ENCODE results near the gene NMRAL1.

The NMRAL1 gene

DNA sequence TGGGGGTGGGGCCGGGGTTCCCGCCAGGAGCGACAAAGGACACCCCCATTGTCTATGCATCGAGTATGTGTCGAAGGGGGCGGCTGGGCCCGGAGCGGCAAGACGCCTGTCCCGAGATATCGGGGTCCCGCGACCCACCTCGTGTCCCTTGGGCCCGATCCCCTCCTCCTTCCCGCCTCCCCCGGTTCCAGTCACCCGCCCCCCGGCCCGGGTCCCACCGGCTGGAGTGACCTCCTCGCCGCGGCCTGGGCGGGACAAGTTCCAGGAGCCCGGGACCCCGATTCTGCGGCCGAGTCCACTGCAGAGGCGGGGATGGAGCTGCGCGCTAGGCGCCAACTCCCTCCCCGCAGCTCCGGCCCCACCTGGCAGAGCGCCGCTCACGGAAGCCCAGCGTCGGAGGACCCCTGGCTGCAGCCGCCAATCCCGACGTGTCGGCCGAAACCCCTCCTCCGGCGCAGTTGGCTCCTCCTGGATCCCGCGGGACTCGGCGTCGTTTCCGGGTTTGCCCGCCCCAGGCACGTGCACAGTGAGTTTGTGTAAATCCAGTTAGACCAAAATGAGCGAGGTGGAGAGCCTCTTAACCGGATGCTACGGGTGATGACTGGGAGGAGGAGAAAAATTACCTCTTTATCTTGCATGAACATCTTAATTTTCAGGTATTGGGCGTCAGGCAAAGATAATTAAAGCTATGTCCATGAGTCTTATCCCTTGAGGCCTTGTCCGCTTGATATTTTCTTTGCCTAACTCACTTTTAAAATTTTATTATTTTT is at the start of gene NMRAL1:
Gene NMRAL1, minus strand, starts transcription at position 434 of the 770 bp plus-strand sequence. CDS start 493 bp downstream, outside the sequence.
- DNase-seq (peak; percentile 93), ATAC-seq (peak; percentile 70)

- no peak for ATAC-seq
Observed at GRCh38 chr16:4523686-4524085, 49.3 kb upstream of the NMRAL1 start.

GRCh38 chr16:4522051-4522581 is 47.7 kb upstream of the NMRAL1 start:
- ATAC-seq: no peak
- DNase-seq: no peak

More at GRCh38 chr16:4523686-4524085, 49.3 kb upstream of the NMRAL1 start:
- no peak for DNase-seq

DNA sequence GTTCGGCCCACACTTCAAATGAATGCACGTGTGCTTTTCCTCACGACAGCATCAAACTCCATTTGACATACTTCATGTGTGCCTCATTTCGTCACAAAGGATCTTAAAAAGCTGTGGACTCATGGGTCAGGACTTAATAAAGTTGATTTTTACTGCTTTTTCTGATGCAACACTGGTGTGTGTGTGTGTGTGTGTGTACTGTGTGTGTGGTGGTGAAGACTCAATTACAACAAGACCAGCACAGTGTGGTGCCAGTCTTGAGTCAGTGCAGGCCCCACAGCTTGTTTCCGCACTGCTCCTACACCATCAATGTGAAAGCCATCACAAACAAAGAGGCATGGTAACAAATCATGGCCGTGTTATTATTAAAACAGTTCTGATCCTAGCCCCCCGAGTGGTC is 46.5 kb upstream of the NMRAL1 start:
- no peak for ATAC-seq
- DNase-seq: no peak

- no peak for ATAC-seq
Observed at GRCh38 chr16:4519274-4520058, 45.0 kb upstream of the NMRAL1 start.

DNA sequence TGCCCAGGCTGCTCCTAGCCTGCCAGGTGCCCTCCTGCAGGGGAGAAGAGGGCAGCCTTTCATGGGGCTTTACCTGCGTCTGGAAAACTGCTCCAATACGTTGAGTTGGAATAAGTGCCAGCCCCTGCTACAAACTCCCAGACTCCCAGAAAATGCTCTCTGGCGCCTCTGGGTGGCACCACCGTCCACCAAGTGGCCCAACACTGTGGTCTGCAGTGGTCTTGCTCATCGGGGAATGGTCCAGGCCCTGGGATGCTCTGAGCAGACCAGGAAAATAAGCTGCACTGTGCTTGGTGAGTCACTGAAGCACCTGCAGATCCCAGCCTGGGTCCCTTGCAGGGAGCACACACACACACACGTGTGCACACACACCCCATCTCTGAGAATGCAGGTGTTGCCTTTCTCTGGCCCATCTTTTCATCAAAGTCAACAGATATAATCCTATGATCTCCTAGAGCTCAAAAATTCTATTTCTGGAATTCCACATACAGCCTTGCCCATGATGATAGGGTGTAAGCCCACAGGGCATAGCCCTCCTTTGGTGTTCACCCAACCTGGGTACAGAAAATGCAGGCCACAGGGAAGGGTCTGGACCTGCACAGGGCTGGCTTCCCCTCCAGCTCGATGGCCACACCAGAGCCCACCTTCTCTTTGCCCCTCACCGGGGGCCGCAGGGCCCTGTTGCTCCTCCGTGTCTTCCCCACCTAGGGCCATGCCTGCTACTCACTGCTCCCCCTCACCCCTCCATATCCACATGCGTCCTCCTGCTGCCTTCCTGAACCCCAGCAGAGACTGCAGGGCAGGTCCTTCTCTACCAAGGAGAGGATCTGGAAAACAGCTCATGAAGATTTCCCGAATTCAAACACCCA is 43.6 kb upstream of the NMRAL1 start:
- DNase-seq (peak; percentile 27), ATAC-seq (no peak)

More at GRCh38 chr16:4519274-4520058, 45.0 kb upstream of the NMRAL1 start:
- DNase-seq: no peak

- DNase-seq: no peak
- peak; percentile 62 for ATAC-seq
Observed at GRCh38 chr16:4515611-4516233, 41.3 kb upstream of the NMRAL1 start.

DNA sequence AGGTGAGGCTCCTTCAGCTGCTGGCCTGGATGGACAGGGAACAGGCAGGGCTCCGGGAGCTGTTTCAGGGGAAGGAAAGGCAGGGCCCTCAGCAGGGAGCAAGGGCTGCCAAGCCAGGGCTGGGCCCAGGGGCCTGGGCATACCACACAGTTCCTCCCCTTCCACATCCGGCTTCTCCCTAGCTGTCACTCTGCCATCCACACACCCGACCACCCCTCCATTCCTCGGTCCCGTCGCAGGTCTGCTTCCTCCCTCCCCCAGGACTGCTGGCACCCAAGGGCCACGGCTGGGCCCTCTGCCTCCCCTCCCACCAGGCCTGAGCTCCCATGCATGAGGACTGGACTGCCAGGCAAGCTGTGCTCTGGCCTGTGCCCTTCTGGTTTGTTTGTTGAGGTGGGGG is 40.2 kb upstream of the NMRAL1 start:
- ATAC-seq (no peak), DNase-seq (no peak)

GRCh38 chr16:4513881-4514280 is 39.5 kb upstream of the NMRAL1 start:
- no peak for ATAC-seq

DNA sequence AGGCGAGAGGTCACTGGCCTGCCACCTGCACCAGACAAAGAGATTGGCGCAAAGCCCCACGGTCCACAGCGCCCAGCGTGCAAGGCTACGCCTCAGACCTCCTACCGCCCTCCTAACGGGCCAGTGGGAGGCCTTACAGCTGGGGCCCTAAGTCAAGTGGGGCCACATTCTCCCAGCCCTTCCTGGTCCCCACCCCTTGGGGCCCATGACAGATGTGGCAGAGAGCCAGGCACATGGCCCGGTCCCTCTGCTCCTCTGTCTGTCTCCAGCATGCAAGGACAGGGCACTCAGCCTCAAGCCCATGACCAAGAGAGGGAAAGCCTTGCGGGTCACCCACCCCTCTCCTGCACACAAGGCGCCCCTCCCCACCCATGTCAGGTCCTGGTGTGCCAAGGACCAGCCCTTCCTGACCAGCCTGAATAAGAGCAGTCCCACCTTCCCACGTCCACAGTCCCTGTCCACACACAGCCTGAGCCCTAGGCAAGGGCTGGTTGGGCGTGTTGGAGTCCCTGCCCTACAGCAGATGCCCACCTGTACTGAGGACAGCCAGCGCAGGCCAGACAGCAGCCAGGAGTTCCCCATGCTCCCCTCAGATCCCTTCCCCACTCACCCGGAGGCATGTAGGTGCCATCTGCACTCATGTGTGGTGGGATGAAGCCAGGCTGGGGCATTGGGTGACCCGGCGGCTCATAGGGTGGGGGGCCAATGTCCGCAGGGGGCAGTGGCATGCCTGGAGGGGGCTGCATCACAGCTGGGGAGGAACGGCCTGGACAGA is 38.8 kb upstream of the NMRAL1 start:
- ATAC-seq (no peak), DNase-seq (no peak)

More at GRCh38 chr16:4513881-4514280, 39.5 kb upstream of the NMRAL1 start:
- no peak for DNase-seq

DNA sequence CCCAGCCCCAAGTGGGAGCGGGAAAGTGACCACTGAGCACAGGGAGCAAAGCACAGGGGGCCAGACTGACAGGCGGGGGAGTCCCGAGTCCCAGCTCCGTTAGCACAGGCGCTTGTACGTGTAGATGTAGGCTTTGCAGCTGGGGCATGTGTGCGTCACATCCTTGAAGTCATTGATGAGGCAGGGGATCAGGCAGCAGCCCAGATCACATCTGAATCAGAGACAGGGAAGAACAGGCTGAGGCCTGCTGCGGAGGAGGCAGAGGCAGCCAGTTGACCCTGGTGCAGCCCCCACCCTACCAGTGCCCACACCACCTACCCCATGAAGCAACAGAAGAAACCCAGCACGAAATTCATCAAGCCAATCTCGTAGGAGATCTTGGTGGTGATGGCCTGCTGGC is 38.0 kb upstream of the NMRAL1 start:
- no peak for ATAC-seq
- DNase-seq: no peak

DNA sequence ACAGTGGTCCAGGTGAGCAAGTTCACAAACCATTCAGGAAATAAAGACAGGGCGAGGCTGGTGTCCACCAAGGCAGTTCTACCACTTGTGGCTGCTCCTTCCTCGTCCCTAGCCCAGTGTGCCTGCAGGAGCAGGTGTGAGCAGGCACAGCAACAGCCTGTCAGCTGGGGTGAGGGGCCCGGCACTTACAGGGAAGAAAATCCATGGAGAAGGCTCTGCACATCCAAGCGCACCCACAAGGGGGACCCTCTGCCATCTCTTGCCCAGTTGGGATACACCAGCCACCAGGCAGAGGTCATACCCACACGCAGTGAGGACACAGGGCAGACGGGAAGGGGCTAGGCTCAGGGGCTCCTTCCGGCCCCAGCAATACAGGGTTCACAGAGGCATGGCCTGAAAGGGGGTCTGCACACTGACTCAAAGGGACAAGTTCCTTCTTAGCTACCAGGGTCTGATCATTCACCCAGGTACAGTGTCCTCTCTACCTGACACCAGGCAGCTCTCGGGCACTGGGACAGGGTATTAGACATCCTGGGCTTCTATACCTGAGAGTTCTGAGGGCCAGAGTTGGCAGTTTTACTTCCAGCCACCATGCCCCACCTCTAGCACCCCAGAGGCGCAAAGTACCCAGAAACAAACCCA is 37.1 kb upstream of the NMRAL1 start:
- no peak for ATAC-seq
- peak; percentile 30 for DNase-seq

GRCh38 chr16:4510747-4511426 is 36.5 kb upstream of the NMRAL1 start:
- DNase-seq: no peak
- no peak for ATAC-seq

DNA sequence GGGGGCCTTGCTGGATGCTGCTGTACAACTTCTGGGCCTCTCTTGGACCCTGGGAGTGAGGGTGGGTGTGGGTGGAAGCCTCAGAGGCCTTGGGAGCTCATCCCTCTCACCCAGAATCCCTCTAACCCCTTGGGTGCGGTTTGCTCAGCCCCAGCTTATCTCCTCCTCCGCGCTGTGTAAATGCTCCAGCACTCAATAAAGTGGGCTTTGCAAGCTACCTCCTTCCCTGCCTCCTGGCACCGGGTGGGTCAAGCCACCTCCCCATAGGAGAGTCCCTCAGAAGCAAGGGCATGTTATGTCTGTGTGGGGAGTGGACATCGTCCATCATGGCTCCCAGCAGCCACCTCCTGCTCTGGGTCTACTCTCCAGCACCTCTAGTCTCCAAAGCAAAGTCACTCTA is 35.7 kb upstream of the NMRAL1 start:
- ATAC-seq (no peak), DNase-seq (no peak)

DNA sequence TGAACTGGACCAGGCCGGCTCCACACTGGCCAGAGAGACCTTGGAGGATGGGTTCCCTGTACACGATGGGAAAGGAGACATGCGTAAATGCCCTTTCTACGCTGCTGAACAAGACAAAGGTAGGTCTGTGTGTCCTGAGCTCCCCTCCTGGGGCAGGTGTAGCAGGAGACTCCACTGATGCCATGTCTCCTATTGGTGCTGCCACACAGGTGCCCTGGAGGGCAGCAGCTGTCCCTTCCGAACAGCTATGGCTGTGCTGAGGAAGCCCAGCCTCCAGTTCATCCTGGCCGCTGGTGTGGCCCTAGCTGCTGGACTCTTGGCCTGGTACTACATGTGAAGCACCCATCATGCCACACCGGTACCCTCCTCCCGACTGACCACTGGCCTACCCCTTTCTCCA is 35.0 kb upstream of the NMRAL1 start:
- ATAC-seq (no peak), DNase-seq (no peak)

- no peak for ATAC-seq
- DNase-seq: no peak
Observed at GRCh38 chr16:4508806-4509205, 34.4 kb upstream of the NMRAL1 start.

DNA sequence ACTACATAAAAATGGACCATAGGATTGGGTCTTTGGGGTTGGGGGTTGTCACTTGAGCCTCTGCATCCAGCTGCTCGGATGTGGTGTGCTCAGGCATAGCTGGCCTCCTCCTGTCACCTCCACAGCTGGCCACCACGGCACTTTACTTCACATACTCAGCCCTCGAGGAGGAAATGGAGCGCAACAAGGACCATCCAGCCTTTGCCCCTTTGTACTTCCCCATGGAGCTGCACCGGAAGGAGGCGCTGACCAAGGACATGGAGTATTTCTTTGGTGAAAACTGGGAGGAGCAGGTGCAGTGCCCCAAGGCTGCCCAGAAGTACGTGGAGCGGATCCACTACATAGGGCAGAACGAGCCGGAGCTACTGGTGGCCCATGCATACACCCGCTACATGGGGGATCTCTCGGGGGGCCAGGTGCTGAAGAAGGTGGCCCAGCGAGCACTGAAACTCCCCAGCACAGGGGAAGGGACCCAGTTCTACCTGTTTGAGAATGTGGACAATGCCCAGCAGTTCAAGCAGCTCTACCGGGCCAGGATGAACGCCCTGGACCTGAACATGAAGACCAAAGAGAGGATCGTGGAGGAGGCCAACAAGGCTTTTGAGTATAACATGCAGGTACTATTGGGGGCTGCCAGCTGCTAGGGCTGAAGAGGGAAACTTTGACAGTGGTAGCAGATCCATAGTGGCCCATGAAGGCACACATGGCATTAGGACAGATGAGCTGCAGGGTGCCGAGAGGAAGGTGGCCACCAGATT is 33.3 kb upstream of the NMRAL1 start:
- ATAC-seq: no peak

GRCh38 chr16:4506450-4506849 is 32.0 kb upstream of the NMRAL1 start:
- DNase-seq: peak; percentile 58

More for the DNA sequence above, 33.3 kb upstream of the NMRAL1 start:
- DNase-seq: no peak

More at GRCh38 chr16:4506450-4506849, 32.0 kb upstream of the NMRAL1 start:
- ATAC-seq: peak; percentile 66
